Activated T-cell treated with anti-CD3 and anti-CD28 coated beads, Interleukin-2, amount 50 U/mL, for 48 hours (primary cell): Measurements from ENCODE around the gene AMZ2.
"Not testable (repeated sequence)": the region's sequence is repeated elsewhere in the genome, so short reads cannot be mapped to it uniquely, and the experiment has no call there.

Experiments used
- DNase-seq, 2 experiments: peaks; one replicate each; pipeline ENCODE4 v3.0.0-alpha.2; 2020

The AMZ2 gene

GRCh38 chr17:68247445-68248198 is at the start of gene AMZ2:
TSS of gene AMZ2 (plus strand) at chr17:68248043. CDS start at chr17:68250188, 2,145 bp downstream.
- peak; percentile 99 for DNase-seq

- peak; percentile 66 for DNase-seq
Observed at GRCh38 chr17:68198931-68199836, 48.7 kb upstream of the AMZ2 start.

- DNase-seq = peak; percentile 52 to 54
Observed at GRCh38 chr17:68199837-68200688, 47.8 kb upstream of the AMZ2 start.

GRCh38 chr17:68200689-68201417 is 47.0 kb upstream of the AMZ2 start:
- DNase-seq = peak; percentile 90

- not testable (repeated sequence) for DNase-seq
Observed at GRCh38 chr17:68201418-68201771, 46.4 kb upstream of the AMZ2 start.

GRCh38 chr17:68202321-68202720 is 45.5 kb upstream of the AMZ2 start:
- DNase-seq = not testable (repeated sequence)

GRCh38 chr17:68204736-68205135 is 43.1 kb upstream of the AMZ2 start:
- peak in 1 of 2 experiments; percentile 43 for DNase-seq

GRCh38 chr17:68205251-68205807 is 42.5 kb upstream of the AMZ2 start:
- DNase-seq = peak; percentile 95 to 96

GRCh38 chr17:68205808-68206720 is 41.8 kb upstream of the AMZ2 start:
- peak in 1 of 2 experiments; percentile 52 for DNase-seq

GRCh38 chr17:68207651-68208253 is 40.1 kb upstream of the AMZ2 start:
- DNase-seq = no peak

GRCh38 chr17:68208651-68209050 is 39.2 kb upstream of the AMZ2 start:
- not testable (repeated sequence) for DNase-seq

- DNase-seq = not testable (repeated sequence)
Observed at GRCh38 chr17:68209191-68209900, 38.5 kb upstream of the AMZ2 start.

- DNase-seq = no peak
Observed at GRCh38 chr17:68210570-68211315, 37.1 kb upstream of the AMZ2 start.

GRCh38 chr17:68213428-68214411 is 34.1 kb upstream of the AMZ2 start:
- DNase-seq = peak in 1 of 2 experiments; percentile 12

- not testable (repeated sequence) for DNase-seq
Observed at GRCh38 chr17:68215453-68215852, 32.4 kb upstream of the AMZ2 start.

- not testable (repeated sequence) for DNase-seq
Observed at GRCh38 chr17:68219429-68219828, 28.4 kb upstream of the AMZ2 start.

- not testable (repeated sequence) for DNase-seq
Observed at GRCh38 chr17:68220186-68220585, 27.7 kb upstream of the AMZ2 start.
